Esophagus squamous epithelium (tissue), 5 donors: ENCODE data around the gene MYO1D. TPM values are rescaled to one million over a fixed set of nuclear protein-coding genes. Genes with fewer than 3 reads are reported as not detected.

Experiments used
- DNase-seq: peaks from one replicate; lab custom pipeline; 2025; lab: John Stamatoyannopoulos, UW
- H3K27ac ChIP-seq, 4 donors: fragments of 200-600 bp; sonication (generic); one replicate each; pipeline ENCODE4 v1.5.1; 2016 to 2019; ENCODE audit warnings: mild to moderate bottlenecking in 1 of 4
- H3K27me3 ChIP-seq, 4 donors: fragments of 200-600 bp; sonication (generic); 1 replicate in 3 of 4; 2 replicates in 1 of 4; pipeline versions ENCODE4 v1.5.1 to v1.6.0; 2017 to 2021; ENCODE audit warnings: antibody characterized with exemption in 1 of 4
- H3K36me3 ChIP-seq, 3 donors: fragments of 200-600 bp; sonication (generic); one replicate each; pipeline ENCODE4 v1.5.1; 2016 to 2019
- H3K4me1 ChIP-seq, 3 donors: fragments of 200-600 bp; sonication (generic); one replicate each; pipeline ENCODE4 v1.5.1; 2017 to 2019
- H3K4me3 ChIP-seq, 4 donors: fragments of 200-600 bp; sonication (generic); 1 replicate in 3 of 4; 2 replicates in 1 of 4; pipeline ENCODE4 v1.5.1; 2016 to 2019; ENCODE audit warnings: mild to moderate bottlenecking in 2 of 4, moderate library complexity in 1 of 4
- H3K9me3 ChIP-seq, 3 donors: fragments of 200-600 bp; sonication (generic); one replicate each; pipeline ENCODE4 v1.5.1; 2016 to 2019
- POLR2A ChIP-seq, 4 donors: fragments of 450-650 bp; IDR thresholded peaks; one replicate each; pipeline ENCODE4 v1.6.1; 2017; ENCODE audit warnings: antibody characterized with exemption in 4 of 4, mild to moderate bottlenecking in 4 of 4, moderate library complexity in 3 of 4
- WGBS, 2 donors: methylation state at CpG; one replicate each; pipeline ENCODE4 v1.1.5; 2018; 5-methylcytosine and 5-hydroxymethylcytosine counted together
- intact Hi-C: fragments of 100-400 bp; cut with DNase I; formaldehyde crosslinking; loops from one replicate; pipeline ENCODE4 v1.15.0; 2022
- total RNA-seq, 4 donors: library from RNA; depleted of rRNA; stranded (reverse); fragments of >200 nt; gene quantifications; one replicate each; pipeline ENCODE4 v1.1.0, GENCODE V29; 2016
- TF ChIP-seq, protein P1 (sequence below), 6 experiments: fragments of 450-650 bp in 4 of 6; fragments of 200-600 bp in 2 of 6; sonication (generic) in 2 of 6; IDR thresholded peaks; one replicate each; pipeline ENCODE4 v1.5.1; 2016 to 2019; ENCODE audit warnings: antibody characterized with exemption in 6 of 6, mild to moderate bottlenecking in 4 of 6, moderate library complexity in 4 of 6
- donor health status: DM: yes; HTN: yes; CAD: no.

MYO1D gene
- total RNA-seq, 4 donors from 2014 or later: 58.8 to 86.8 (median 64.3) TPM

DNA sequence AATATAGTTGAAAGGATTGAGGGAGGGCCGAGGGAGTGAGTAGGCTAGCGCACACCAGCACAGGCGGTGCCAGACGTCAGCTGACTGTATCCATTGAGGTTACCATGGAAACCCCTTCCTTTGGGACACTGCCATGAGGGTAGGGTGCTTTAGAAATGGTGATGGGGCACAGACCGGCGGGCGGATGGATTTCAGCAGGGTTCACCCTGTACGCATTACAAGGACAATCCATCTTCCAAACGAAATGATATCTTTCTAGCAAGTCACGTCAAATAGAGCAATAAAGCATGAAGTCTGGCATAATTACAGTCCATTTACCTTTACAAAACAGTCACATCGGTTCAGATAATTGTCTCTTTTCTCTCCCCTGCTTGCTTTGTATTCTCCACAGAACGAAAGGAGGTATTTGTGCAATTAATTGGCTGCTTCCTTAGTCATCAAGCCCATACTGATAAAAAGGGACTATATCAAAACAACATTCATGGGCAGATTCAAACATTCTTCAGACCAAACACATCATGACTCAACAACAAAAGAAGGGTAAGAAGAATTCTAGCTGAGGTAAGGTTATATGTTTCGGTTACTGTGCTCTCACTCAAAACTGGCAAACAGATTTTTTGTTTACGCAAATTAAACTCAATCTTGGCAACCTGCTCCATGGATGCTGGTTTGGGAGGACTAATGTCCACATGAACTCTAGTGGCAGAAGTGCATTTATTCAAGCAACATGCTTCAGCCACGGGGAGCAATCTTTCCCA lies 249.5 kb downstream of the MYO1D start:
- no peak for DNase-seq
- no peaks in the 10 kb centered on the region for H3K9me3 ChIP-seq
- intact Hi-C loops: no loop called here
- TF ChIP-seq, protein P1, sequence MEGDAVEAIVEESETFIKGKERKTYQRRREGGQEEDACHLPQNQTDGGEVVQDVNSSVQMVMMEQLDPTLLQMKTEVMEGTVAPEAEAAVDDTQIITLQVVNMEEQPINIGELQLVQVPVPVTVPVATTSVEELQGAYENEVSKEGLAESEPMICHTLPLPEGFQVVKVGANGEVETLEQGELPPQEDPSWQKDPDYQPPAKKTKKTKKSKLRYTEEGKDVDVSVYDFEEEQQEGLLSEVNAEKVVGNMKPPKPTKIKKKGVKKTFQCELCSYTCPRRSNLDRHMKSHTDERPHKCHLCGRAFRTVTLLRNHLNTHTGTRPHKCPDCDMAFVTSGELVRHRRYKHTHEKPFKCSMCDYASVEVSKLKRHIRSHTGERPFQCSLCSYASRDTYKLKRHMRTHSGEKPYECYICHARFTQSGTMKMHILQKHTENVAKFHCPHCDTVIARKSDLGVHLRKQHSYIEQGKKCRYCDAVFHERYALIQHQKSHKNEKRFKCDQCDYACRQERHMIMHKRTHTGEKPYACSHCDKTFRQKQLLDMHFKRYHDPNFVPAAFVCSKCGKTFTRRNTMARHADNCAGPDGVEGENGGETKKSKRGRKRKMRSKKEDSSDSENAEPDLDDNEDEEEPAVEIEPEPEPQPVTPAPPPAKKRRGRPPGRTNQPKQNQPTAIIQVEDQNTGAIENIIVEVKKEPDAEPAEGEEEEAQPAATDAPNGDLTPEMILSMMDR (IDR thresholded peaks at IDR 0.05): no peak
- TF ChIP-seq POLR2A (IDR thresholded peaks at IDR 0.05): no peak
- H3K27ac ChIP-seq: no peak overlapping the region
- 74 to 79% methylated on average over 15 of the region's 15 CpGs for whole genome bisulfite sequencing, 2 donors
- H3K27me3 ChIP-seq: no peaks in the 10 kb centered on the region
- H3K4me1 ChIP-seq: peaks cover 0 to 22% (median under 1%) of the 10 kb centered on the region in 3 donors
- H3K4me3 ChIP-seq: no peak overlapping the region
- peaks cover 0 to 13% (median 0%) of the 10 kb centered on the region in 3 donors for H3K36me3 ChIP-seq

DNA sequence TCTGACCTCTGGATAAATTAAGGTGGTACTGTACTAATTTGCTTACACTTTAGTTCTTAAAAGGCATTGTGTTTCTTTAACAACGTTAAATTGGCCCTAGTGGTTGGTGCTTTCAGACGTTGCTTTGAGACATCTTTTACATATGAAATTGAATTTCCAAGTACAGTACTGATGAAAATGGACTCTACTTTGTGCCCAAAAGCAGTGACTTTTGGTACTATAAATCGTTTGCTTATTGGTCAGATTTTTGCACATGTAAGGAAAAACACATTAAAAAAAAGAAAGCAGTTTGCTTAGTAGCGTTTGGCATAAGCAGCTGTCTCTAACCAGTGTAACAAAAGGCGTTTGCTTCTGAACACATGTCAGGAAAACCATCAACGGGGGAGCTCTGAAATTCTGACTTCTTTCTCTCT lies 250.5 kb downstream of the MYO1D start:
- TF ChIP-seq, protein P1 (IDR thresholded peaks at IDR 0.05): no peak
- TF ChIP-seq POLR2A (IDR thresholded peaks at IDR 0.05): no peak
- Histone ChIP-seq H3K9me3 (no peaks in the 10 kb centered on the region), H3K27me3 (no peaks in the 10 kb centered on the region), H3K4me3 (no peak overlapping the region), H3K27ac (no peak overlapping the region), H3K36me3 (peaks cover 0 to 13% (median 0%) of the 10 kb centered on the region in 3 donors), H3K4me1 (peaks cover 0 to 32% (median 6%) of the 10 kb centered on the region in 3 donors)
- no peak for DNase-seq
- intact Hi-C loops: no loop called here
- 38 to 44% methylated on average over 6 of the region's 6 CpGs for WGBS, 2 donors

DNA sequence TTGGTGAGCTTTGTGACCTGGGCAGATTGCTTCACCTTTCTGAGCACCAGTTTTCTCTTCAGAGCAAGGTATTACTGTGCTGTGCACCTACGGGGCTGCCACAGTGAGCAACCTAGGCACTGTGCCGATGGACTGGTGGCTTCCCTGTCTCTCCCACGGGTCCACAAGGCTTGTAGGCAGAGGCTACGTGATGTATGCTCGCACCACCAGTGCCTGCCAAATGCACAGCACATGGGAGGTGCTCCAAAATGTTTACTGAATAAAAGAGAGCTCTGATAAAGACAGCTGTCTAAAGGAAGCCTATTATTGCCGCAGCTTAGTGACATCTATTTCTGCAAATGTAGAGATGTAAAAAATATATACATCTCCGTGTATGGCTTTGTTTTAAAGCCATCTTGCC lies 251.0 kb downstream of the MYO1D start:
- H3K27me3 ChIP-seq: no peaks in the 10 kb centered on the region
- no peak overlapping the region for H3K4me3 ChIP-seq
- no peaks in the 10 kb centered on the region for H3K9me3 ChIP-seq
- 53 to 68% methylated on average over 3 to 4 of the region's 7 CpGs for WGBS, 2 donors
- peaks cover 0 to 36% (median 6%) of the 10 kb centered on the region in 3 donors for H3K4me1 ChIP-seq
- H3K36me3 ChIP-seq: peaks cover 0 to 9% (median 0%) of the 10 kb centered on the region in 3 donors
- no peak for DNase-seq
- intact Hi-C loops: no loop called here
- TF ChIP-seq, protein P1 (IDR thresholded peaks at IDR 0.05): no peak
- TF ChIP-seq POLR2A (IDR thresholded peaks at IDR 0.05): no peak
- peak overlapping the region in 2 of 4 donors; percentile 2 to 10 for H3K27ac ChIP-seq

DNA sequence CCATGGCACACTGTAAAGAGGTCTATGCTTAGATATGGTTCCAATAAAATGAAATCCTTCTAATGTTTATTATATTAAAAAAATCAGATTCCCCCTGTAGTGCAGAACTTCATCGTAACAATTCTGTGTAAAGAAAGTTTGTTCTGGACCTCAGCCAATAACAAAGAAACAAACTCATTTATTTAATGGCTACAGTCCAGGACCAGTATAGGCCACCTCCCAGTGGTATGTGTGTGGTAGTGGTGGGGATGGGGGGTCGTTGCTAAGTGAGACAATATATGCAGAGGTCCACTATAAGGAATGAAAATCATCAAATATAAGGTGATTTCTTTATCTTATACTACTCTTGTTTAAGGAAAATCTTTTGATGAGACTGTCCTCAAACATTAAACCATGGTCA lies 253.7 kb downstream of the MYO1D start:
- 54 to 67% methylated on average over 2 of the region's 2 CpGs for WGBS, 2 donors
- Histone ChIP-seq H3K4me1 (peaks cover 0 to 39% (median 6%) of the 10 kb centered on the region in 3 donors), H3K9me3 (no peaks in the 10 kb centered on the region), H3K27me3 (no peaks in the 10 kb centered on the region), H3K4me3 (no peak overlapping the region), H3K36me3 (no peaks in the 10 kb centered on the region), H3K27ac (peak overlapping the region in 2 of 4 donors; percentile 80 to 87)
- TF ChIP-seq POLR2A (IDR thresholded peaks at IDR 0.05): no peak
- TF ChIP-seq, protein P1 (IDR thresholded peaks at IDR 0.05): no peak
- no peak for DNase-seq
- intact Hi-C loops: no loop called here

DNA sequence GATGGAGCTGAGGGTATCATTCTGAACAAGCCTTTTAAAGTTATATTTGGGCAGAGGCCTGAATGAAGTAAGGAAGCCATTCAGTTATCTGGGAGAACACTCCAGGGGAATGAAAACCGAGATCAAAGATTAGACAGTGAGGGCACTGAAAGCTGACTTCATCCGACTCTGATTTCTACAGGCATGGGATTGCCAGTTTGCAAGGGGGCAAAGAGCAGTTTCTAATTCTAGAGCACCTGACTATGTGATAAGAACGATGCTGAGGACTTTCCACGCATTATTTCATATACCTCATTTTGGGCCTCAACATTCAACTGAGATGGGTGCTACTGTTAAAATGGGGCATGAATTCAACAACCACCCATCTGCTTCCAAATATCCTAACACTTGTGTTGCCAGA lies 254.4 kb downstream of the MYO1D start:
- TF ChIP-seq POLR2A (IDR thresholded peaks at IDR 0.05): no peak
- TF ChIP-seq, protein P1 (IDR thresholded peaks at IDR 0.05): no peak
- Histone ChIP-seq H3K27ac (peak overlapping the region; percentile 47 to 87 (median 76)), H3K4me1 (peaks cover 0 to 39% (median 6%) of the 10 kb centered on the region in 3 donors), H3K27me3 (no peaks in the 10 kb centered on the region), H3K9me3 (no peaks in the 10 kb centered on the region), H3K4me3 (no peak overlapping the region), H3K36me3 (no peaks in the 10 kb centered on the region)
- intact Hi-C loops: no loop called here
- DNase-seq: no peak
- WGBS, 2 donors: 85 to 97% methylated on average over 4 of the region's 4 CpGs
